Measurements from ENCODE around the gene TRIM9. TPM values are rescaled to one million over a fixed set of nuclear protein-coding genes. Genes with fewer than 3 reads are reported as not detected.
"Not testable (repeated sequence)": the region's sequence is repeated elsewhere in the genome, so short reads cannot be mapped to it uniquely, and the experiment has no call there.

Gene TRIM9
- total RNA-seq, 8 experiments from 2014 or later = 8.8 to 46.7 (median 18.8) TPM

GRCh38 chr14:50961605-50962221 is 133.2 kb downstream of the TRIM9 start:
- no peak overlapping the region for H3K4me3 ChIP-seq
- in situ Hi-C loops (cut with MboI; ENCODE audit: low pct_unique_long_range_greater_than_20kb in 2 of 9, low sequenced_read_pairs in 9 of 9, unreplicated experiment in 9 of 9) = loop anchor here in 6 of 9 experiments (25.0 kb wide), 3 partner anchors 126 to 276 kb away; partner anchors contain the start of genes TMX1 (in 3 of the 6) and TRIM9 (in 1 of the 6)
- ATAC-seq (replicated peaks in 6 of 8) = peak; percentile 56 to 90 (median 70)
- H3K27ac ChIP-seq = no peak overlapping the region
- 0 to 89% (median 59%) methylated on average over 1 to 2 of the region's 2 CpGs; no CpG with 5 or more reads in 6 of the 10 experiments for WGBS, 10 experiments
- peaks cover 4 to 14% of the 10 kb centered on the region in 2 donors for H3K4me1 ChIP-seq (replicated peaks in 1 of 2)

GRCh38 chr14:50957296-50957695 is 137.6 kb downstream of the TRIM9 start:
- peak in 1 of 8 experiments; percentile 48 for ATAC-seq (replicated peaks in 6 of 8)
- in situ Hi-C loops (cut with MboI; ENCODE audit: low pct_unique_long_range_greater_than_20kb in 2 of 9, low sequenced_read_pairs in 9 of 9, unreplicated experiment in 9 of 9) = loop anchor here in 6 of 9 experiments (25.0 kb wide), 3 partner anchors 130 to 280 kb away; partner anchors contain the start of genes TMX1 (in 3 of the 6) and TRIM9 (in 1 of the 6)

DNA sequence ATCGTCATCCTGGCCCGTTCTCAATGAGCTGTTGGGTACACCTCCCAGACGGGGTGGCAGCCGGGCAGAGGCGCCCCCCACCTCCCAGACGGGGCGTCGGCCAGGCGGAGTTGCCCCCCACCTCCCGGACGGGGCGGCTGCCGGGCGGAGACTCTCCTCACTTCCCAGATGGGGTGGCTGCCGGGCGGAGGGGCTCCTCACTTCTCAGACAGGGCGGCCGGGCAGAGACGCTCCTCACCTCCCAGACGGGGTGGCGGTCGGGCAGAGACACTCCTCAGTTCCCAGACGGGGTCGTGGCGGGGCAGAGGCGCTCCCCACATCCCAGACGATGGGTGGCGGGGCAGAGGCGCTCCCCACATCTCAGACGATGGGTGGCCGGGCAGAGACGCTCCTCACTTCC is 138.5 kb downstream of the TRIM9 start:
- H3K27ac ChIP-seq = not testable (repeated sequence)

More at GRCh38 chr14:50957296-50957695, 137.6 kb downstream of the TRIM9 start:
- WGBS, 10 experiments = 40 to 100% (median 83%) methylated on average over 1 to 3 of the region's 3 CpGs; no CpG with 5 or more reads in 4 of the 10 experiments
- no peak overlapping the region for H3K27ac ChIP-seq
- H3K4me3 ChIP-seq = no peak overlapping the region
- H3K4me1 ChIP-seq (replicated peaks in 1 of 2) = peaks cover 19 to 28% of the 10 kb centered on the region in 2 donors

GRCh38 chr14:50955373-50956043 is 139.4 kb downstream of the TRIM9 start:
- ATAC-seq (replicated peaks in 6 of 8) = peak; percentile 80 to 94 (median 89)
- no peak overlapping the region for H3K4me3 ChIP-seq
- WGBS, 10 experiments = 27 to 100% (median 98%) methylated on average over 1 to 4 of the region's 5 CpGs; no CpG with 5 or more reads in 2 of the 10 experiments
- H3K27ac ChIP-seq = no peak overlapping the region
- H3K4me1 ChIP-seq (replicated peaks in 1 of 2) = peaks cover 14 to 15% of the 10 kb centered on the region in 2 donors
- in situ Hi-C loops (cut with MboI; ENCODE audit: low pct_unique_long_range_greater_than_20kb in 2 of 9, low sequenced_read_pairs in 9 of 9, unreplicated experiment in 9 of 9) = loop anchor here in 6 of 9 experiments (25.0 kb wide), 3 partner anchors 132 to 282 kb away; partner anchors contain the start of genes TMX1 (in 3 of the 6) and TRIM9 (in 1 of the 6)

More for the DNA sequence above, 138.5 kb downstream of the TRIM9 start:
- peaks cover 15 to 22% of the 10 kb centered on the region in 2 donors for H3K4me1 ChIP-seq (replicated peaks in 1 of 2)
- ATAC-seq (replicated peaks in 6 of 8); H3K4me3 ChIP-seq: not testable (repeated sequence)
- in situ Hi-C loops (cut with MboI; ENCODE audit: low pct_unique_long_range_greater_than_20kb in 2 of 9, low sequenced_read_pairs in 9 of 9, unreplicated experiment in 9 of 9) = loop anchor here in 6 of 9 experiments (25.0 kb wide), 3 partner anchors 131 to 281 kb away; partner anchors contain the start of genes TMX1 (in 3 of the 6) and TRIM9 (in 1 of the 6)
- WGBS, 10 experiments = 90% methylated on average over 2 of the region's 32 CpGs; no CpG with 5 or more reads in 9 of the 10 experiments

GRCh38 chr14:50954811-50955372 is 140.0 kb downstream of the TRIM9 start:
- ATAC-seq (replicated peaks in 6 of 8) = peak; percentile 27 to 82 (median 72)
- WGBS, 10 experiments = 0 to 40% (median 10%) methylated on average over 1 of the region's 1 CpG; no CpG with 5 or more reads in 2 of the 10 experiments
- peaks cover 14 to 15% of the 10 kb centered on the region in 2 donors for H3K4me1 ChIP-seq (replicated peaks in 1 of 2)
- H3K4me3 ChIP-seq = no peak overlapping the region
- no peak overlapping the region for H3K27ac ChIP-seq
- in situ Hi-C loops (cut with MboI; ENCODE audit: low pct_unique_long_range_greater_than_20kb in 2 of 9, low sequenced_read_pairs in 9 of 9, unreplicated experiment in 9 of 9) = loop anchor here in 6 of 9 experiments (25.0 kb wide), 3 partner anchors 132 to 282 kb away; partner anchors contain the start of genes TMX1 (in 3 of the 6) and TRIM9 (in 1 of the 6)

GRCh38 chr14:50953502-50953901 is 141.4 kb downstream of the TRIM9 start:
- in situ Hi-C loops (cut with MboI; ENCODE audit: low pct_unique_long_range_greater_than_20kb in 2 of 9, low sequenced_read_pairs in 9 of 9, unreplicated experiment in 9 of 9) = loop anchor here in 6 of 9 experiments (25.0 kb wide), 3 partner anchors 134 to 284 kb away; partner anchors contain the start of genes TMX1 (in 3 of the 6) and TRIM9 (in 1 of the 6)
- no peak for ATAC-seq (replicated peaks in 6 of 8)
- peaks cover 14 to 15% of the 10 kb centered on the region in 2 donors for H3K4me1 ChIP-seq (replicated peaks in 1 of 2)
- H3K27ac ChIP-seq = no peak overlapping the region
- no peak overlapping the region for H3K4me3 ChIP-seq
- 71 to 100% (median 100%) methylated on average over 1 of the region's 1 CpG; no CpG with 5 or more reads in 6 of the 10 experiments for WGBS, 10 experiments

DNA sequence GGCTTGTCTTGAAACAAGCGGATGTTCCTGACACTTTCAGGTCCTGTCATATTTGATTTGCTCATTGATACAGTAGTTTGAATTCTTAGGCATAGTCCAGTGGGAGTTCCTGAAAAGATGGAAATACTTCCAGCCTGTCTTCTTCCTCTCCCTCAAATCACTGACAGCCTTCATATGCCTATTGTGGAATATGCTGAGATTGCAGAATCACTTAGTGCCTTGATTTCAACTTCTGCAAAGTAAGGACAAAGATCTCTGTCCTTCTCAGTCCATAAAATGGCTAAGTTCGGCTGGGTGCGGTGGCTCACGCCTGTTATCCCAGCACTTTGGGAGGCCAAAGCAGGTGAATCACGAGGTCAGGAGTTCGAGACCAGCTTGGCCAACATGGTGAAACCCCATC is 143.9 kb downstream of the TRIM9 start:
- Histone ChIP-seq H3K4me1 (replicated peaks in 1 of 2) (peaks cover 18 to 20% of the 10 kb centered on the region in 2 donors), H3K27ac (no peak overlapping the region), H3K4me3 (no peak overlapping the region)
- in situ Hi-C loops (cut with MboI; ENCODE audit: low pct_unique_long_range_greater_than_20kb in 2 of 9, low sequenced_read_pairs in 9 of 9, unreplicated experiment in 9 of 9) = loop anchor here in 6 of 9 experiments (25.0 kb wide), 3 partner anchors 136 to 286 kb away; partner anchors contain the start of genes TMX1 (in 3 of the 6) and TRIM9 (in 1 of the 6)
- no peak for ATAC-seq (replicated peaks in 6 of 8)
- 86 to 100% (median 100%) methylated on average over 1 to 6 of the region's 6 CpGs; no CpG with 5 or more reads in 1 of the 10 experiments for WGBS, 10 experiments

- in situ Hi-C loops (cut with MboI; ENCODE audit: low pct_unique_long_range_greater_than_20kb in 2 of 9, low sequenced_read_pairs in 9 of 9, unreplicated experiment in 9 of 9) = loop anchor here in 1 of 9 experiments (25.0 kb wide), 1 partner anchor 264 kb away; no protein-coding TSS in a partner anchor
- ATAC-seq (replicated peaks in 6 of 8) = no peak
- Histone ChIP-seq H3K4me3 (no peak overlapping the region), H3K27ac (no peak overlapping the region), H3K4me1 (replicated peaks in 1 of 2) (peaks cover 5 to 7% of the 10 kb centered on the region in 2 donors)
- 75 to 100% (median 100%) methylated on average over 1 to 2 of the region's 2 CpGs; no CpG with 5 or more reads in 1 of the 10 experiments for whole genome bisulfite sequencing, 10 experiments
Measured at GRCh38 chr14:50948205-50948604, 146.7 kb downstream of the TRIM9 start.

- whole genome bisulfite sequencing, 10 experiments = 53 to 90% (median 82%) methylated on average over 1 to 4 of the region's 4 CpGs; no CpG with 5 or more reads in 1 of the 10 experiments
- no peak for ATAC-seq (replicated peaks in 6 of 8)
- no peak overlapping the region for H3K4me3 ChIP-seq
- H3K27ac ChIP-seq = no peak overlapping the region
- peaks cover 5 to 9% of the 10 kb centered on the region in 2 donors for H3K4me1 ChIP-seq (replicated peaks in 1 of 2)
- in situ Hi-C loops (cut with MboI; ENCODE audit: low pct_unique_long_range_greater_than_20kb in 2 of 9, low sequenced_read_pairs in 9 of 9, unreplicated experiment in 9 of 9) = loop anchor here in 1 of 9 experiments (25.0 kb wide), 1 partner anchor 265 kb away; no protein-coding TSS in a partner anchor
Measured at GRCh38 chr14:50947446-50947845, 147.5 kb downstream of the TRIM9 start.

GRCh38 chr14:50946234-50946935 is 148.5 kb downstream of the TRIM9 start:
- Histone ChIP-seq H3K4me1 (replicated peaks in 1 of 2) (peaks cover 5 to 9% of the 10 kb centered on the region in 2 donors), H3K4me3 (no peak overlapping the region), H3K27ac (no peak overlapping the region)
- no peak for ATAC-seq (replicated peaks in 6 of 8)
- in situ Hi-C loops (cut with MboI; ENCODE audit: low pct_unique_long_range_greater_than_20kb in 2 of 9, low sequenced_read_pairs in 9 of 9, unreplicated experiment in 9 of 9) = loop anchor here in 1 of 9 experiments (25.0 kb wide), 1 partner anchor 266 kb away; no protein-coding TSS in a partner anchor
- 70 to 100% (median 94%) methylated on average over 1 to 4 of the region's 5 CpGs; no CpG with 5 or more reads in 1 of the 10 experiments for WGBS, 10 experiments

- H3K27ac ChIP-seq = no peak overlapping the region
- H3K4me1 ChIP-seq (replicated peaks in 1 of 2) = peaks cover 5 to 9% of the 10 kb centered on the region in 2 donors
- peak in 6 of 8 experiments; percentile 15 to 70 (median 44) for ATAC-seq (replicated peaks in 6 of 8)
Measured at GRCh38 chr14:50944647-50945413, 150.1 kb downstream of the TRIM9 start.

More at GRCh38 chr14:50944647-50945413, 150.1 kb downstream of the TRIM9 start:
- WGBS, 10 experiments = 5 to 81% (median 43%) methylated on average over 2 to 12 of the region's 29 CpGs
- H3K4me3 ChIP-seq = peak overlapping the region; percentile 31 to 47 (median 39)
- in situ Hi-C loops (cut with MboI; ENCODE audit: low pct_unique_long_range_greater_than_20kb in 2 of 9, low sequenced_read_pairs in 9 of 9, unreplicated experiment in 9 of 9) = loop anchor here in 1 of 9 experiments (25.0 kb wide), 1 partner anchor 267 kb away; no protein-coding TSS in a partner anchor

Data from motor neuron (in vitro differentiated cells).